HEK293 (cell line): ENCODE results near the gene SIN3A.
"Not testable (repeated sequence)": the region's sequence is repeated elsewhere in the genome, so short reads cannot be mapped to it uniquely, and the experiment has no call there.

ENCODE experiments used
- CTCF ChIA-PET: fragments of 350-600 bp; formaldehyde crosslinking; extraction: SDS; loops from one replicate; lab custom pipeline; 2021; ENCODE audit warnings: antibody characterized with exemption; lab: Yijun Ruan, JAX
- POLR2A ChIA-PET: fragments of 300-600 bp; formaldehyde crosslinking; extraction: SDS; loops from one replicate; lab custom pipeline; 2020; ENCODE audit warnings: antibody characterized with exemption, inconsistent platforms; lab: Yijun Ruan, JAX
- H3K27ac ChIP-seq: fragments of 200-500 bp; sonication (Bioruptor generic); 2 replicates; pipeline ENCODE4 v1.5.1; 2014; ENCODE audit warnings: low read depth, low read length, control low read depth, inconsistent platforms; ENCODE audit errors: extremely low read depth
- H3K36me3 ChIP-seq, 2 experiments: fragments of 200-500 bp in 1 of 2; sonication (Bioruptor generic) in 1 of 2; 1 replicate in 1 of 2; 2 replicates in 1 of 2; pipeline ENCODE4 v1.5.1; 2014 to 2017; ENCODE audit warnings: inconsistent platforms in 2 of 2, low read length in 2 of 2; ENCODE audit not compliant: control insufficient read depth in 2 of 2, insufficient read depth in 1 of 2
- H3K4me1 ChIP-seq: fragments of 200-500 bp; sonication (Bioruptor generic); 2 replicates; pipeline ENCODE4 v1.5.1; 2014; ENCODE audit warnings: mild to moderate bottlenecking, low read length, inconsistent platforms; ENCODE audit not compliant: control insufficient read depth, insufficient read depth
- H3K4me3 ChIP-seq: 2 replicates; pipeline ENCODE4 v1.5.1; 2011; ENCODE audit warnings: low read depth, mild to moderate bottlenecking, control low read depth, low read length, moderate library complexity
- H3K9me3 ChIP-seq: fragments of 200-500 bp; sonication (Bioruptor generic); 2 replicates; pipeline ENCODE4 v1.5.1; 2014; ENCODE audit warnings: low read depth, low read length, inconsistent platforms; ENCODE audit not compliant: control insufficient read depth, insufficient read depth
- GLIS2 ChIP-seq: fragments of 450-650 bp; formaldehyde crosslinking; IDR thresholded peaks from 2 replicates; pipeline ENCODE4 v1.5.1; 2016; ENCODE audit warnings: missing biosample characterization, missing genetic modification characterization
- TRIM28 ChIP-seq: IDR thresholded peaks from 2 replicates; pipeline ENCODE4 v1.6.1; 2011; ENCODE audit warnings: low read length, control low read depth, borderline replicate concordance
- YY1 ChIP-seq: fragments of 450-650 bp; formaldehyde crosslinking; IDR thresholded peaks from 2 replicates; pipeline ENCODE4 v1.5.1; 2018; ENCODE audit warnings: missing biosample characterization, missing genetic modification characterization
- ZEB2 ChIP-seq: fragments of 450-650 bp; formaldehyde crosslinking; IDR thresholded peaks from 2 replicates; pipeline ENCODE4 v1.5.1; 2016; ENCODE audit warnings: missing biosample characterization, missing genetic modification characterization
- ZFP37 ChIP-seq: fragments of 450-650 bp; formaldehyde crosslinking; IDR thresholded peaks from 2 replicates; pipeline ENCODE4 v1.5.1; 2016; ENCODE audit warnings: missing biosample characterization, missing genetic modification characterization
- ZNF146 ChIP-seq: fragments of 450-650 bp; formaldehyde crosslinking; IDR thresholded peaks from 2 replicates; pipeline ENCODE4 v1.5.1; 2016; ENCODE audit warnings: missing biosample characterization, missing genetic modification characterization
- ZNF335 ChIP-seq: fragments of 450-650 bp; formaldehyde crosslinking; conservative IDR thresholded peaks from 2 replicates; pipeline ENCODE4 v1.5.1; 2016; ENCODE audit warnings: missing biosample characterization, missing genetic modification characterization
- ZNF529 ChIP-seq: fragments of 450-650 bp; formaldehyde crosslinking; IDR thresholded peaks from 2 replicates; pipeline ENCODE4 v1.5.1; 2017; ENCODE audit warnings: missing genetic modification characterization, missing biosample characterization; ENCODE audit not compliant: insufficient replicate concordance
- ZNF600 ChIP-seq: fragments of 450-650 bp; formaldehyde crosslinking; IDR thresholded peaks from 2 replicates; pipeline ENCODE4 v1.5.1; 2016; ENCODE audit warnings: missing biosample characterization, missing genetic modification characterization
- ZNF658 ChIP-seq: fragments of 450-650 bp; formaldehyde crosslinking; IDR thresholded peaks from 2 replicates; pipeline ENCODE4; 2016; ENCODE audit warnings: missing biosample characterization, missing genetic modification characterization
- ZNF664 ChIP-seq: fragments of 450-650 bp; formaldehyde crosslinking; IDR thresholded peaks from 2 replicates; pipeline ENCODE4 v1.5.1; 2016; ENCODE audit warnings: missing biosample characterization, missing genetic modification characterization
- ZNF843 ChIP-seq: fragments of 450-650 bp; formaldehyde crosslinking; IDR thresholded peaks from 2 replicates; pipeline ENCODE4 v1.5.1; 2016; ENCODE audit warnings: missing biosample characterization, missing genetic modification characterization
- ZXDB ChIP-seq: fragments of 450-650 bp; formaldehyde crosslinking; IDR thresholded peaks from 2 replicates; pipeline ENCODE4 v1.5.1; 2016; ENCODE audit warnings: missing biosample characterization, missing genetic modification characterization
- TF ChIP-seq, protein P1 (sequence below): fragments of 450-650 bp; formaldehyde crosslinking; IDR thresholded peaks from 2 replicates; pipeline ENCODE4 v1.5.1; 2016; ENCODE audit warnings: missing biosample characterization, missing genetic modification characterization
- TF ChIP-seq, protein P2 (sequence below): fragments of 450-650 bp; formaldehyde crosslinking; IDR thresholded peaks from 2 replicates; pipeline ENCODE4 v1.5.1; 2017; ENCODE audit warnings: missing biosample characterization, missing genetic modification characterization
- TF ChIP-seq, protein P3 (sequence below): fragments of 450-650 bp; formaldehyde crosslinking; IDR thresholded peaks from 2 replicates; pipeline ENCODE4 v1.5.1; 2016; ENCODE audit warnings: missing biosample characterization, missing genetic modification characterization
- TF ChIP-seq, protein P4 (sequence below): fragments of 450-650 bp; formaldehyde crosslinking; IDR thresholded peaks from 2 replicates; pipeline ENCODE4 v1.5.1; 2016; ENCODE audit warnings: missing biosample characterization, missing genetic modification characterization
- TF ChIP-seq, protein P5 (sequence below): fragments of 450-650 bp; formaldehyde crosslinking; IDR thresholded peaks from 2 replicates; pipeline ENCODE4 v1.5.1; 2016; ENCODE audit warnings: missing biosample characterization, missing genetic modification characterization, low read depth
- TF ChIP-seq, protein P6 (sequence below): fragments of 450-650 bp; formaldehyde crosslinking; IDR thresholded peaks from 2 replicates; pipeline ENCODE4 v1.5.1; 2016; ENCODE audit warnings: missing biosample characterization, missing genetic modification characterization

SIN3A gene

DNA sequence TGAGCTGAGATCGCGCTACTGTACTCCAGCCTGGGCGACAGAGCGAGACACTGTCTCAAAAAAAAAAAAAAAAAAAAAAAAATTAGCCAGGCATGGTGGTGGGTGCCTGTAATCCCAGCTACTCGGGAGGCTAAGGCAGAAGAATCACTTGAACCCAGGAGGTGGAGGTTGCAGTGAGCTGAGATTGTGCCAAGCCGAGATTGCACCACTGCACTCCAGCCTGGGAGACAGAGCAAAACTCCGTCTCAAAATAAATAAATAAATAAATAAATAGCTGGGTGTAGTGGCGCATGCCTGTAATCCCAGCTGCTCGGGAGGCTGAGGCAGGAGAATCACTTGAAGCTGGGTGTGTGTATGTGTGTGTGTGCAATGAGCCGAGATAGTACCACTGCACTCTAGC, 6.2 kb downstream of the SIN3A start:
- Histone ChIP-seq H3K36me3 (peaks cover 10 to 19% of the 10 kb centered on the region in 2 experiments; a peak in 2 of 3 replicates), H3K4me1 (peaks cover 23% of the 10 kb centered on the region)
- ChIA-PET POLR2A (interaction anchor here (1.3 to 2.0 kb wide), 3 partner anchors 9 to 77 kb away, joined by 3 to 15 read pairs (median 10); partner anchors contain the start of gene MAN2C1), CTCF (interaction anchor here (0.5 to 0.6 kb wide), 2 partner anchors 51 to 416 kb away, joined by 3 read pairs; no protein-coding TSS in a partner anchor)
- H3K9me3 ChIP-seq, H3K4me3 ChIP-seq: not testable (repeated sequence)
- TF ChIP-seq, protein P1, sequence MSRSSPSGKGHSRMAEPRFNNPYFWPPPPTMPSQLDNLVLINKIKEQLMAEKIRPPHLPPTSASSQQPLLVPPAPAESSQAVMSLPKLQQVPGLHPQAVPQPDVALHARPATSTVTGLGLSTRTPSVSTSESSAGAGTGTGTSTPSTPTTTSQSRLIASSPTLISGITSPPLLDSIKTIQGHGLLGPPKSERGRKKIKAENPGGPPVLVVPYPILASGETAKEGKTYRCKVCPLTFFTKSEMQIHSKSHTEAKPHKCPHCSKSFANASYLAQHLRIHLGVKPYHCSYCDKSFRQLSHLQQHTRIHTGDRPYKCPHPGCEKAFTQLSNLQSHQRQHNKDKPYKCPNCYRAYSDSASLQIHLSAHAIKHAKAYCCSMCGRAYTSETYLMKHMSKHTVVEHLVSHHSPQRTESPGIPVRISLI (tag by site-specific recombination) = peak; percentile 72
- TF ChIP-seq, all 188 proteins: peak for 1; not testable (repeated sequence) for 187
- not testable (repeated sequence) for H3K27ac ChIP-seq

DNA sequence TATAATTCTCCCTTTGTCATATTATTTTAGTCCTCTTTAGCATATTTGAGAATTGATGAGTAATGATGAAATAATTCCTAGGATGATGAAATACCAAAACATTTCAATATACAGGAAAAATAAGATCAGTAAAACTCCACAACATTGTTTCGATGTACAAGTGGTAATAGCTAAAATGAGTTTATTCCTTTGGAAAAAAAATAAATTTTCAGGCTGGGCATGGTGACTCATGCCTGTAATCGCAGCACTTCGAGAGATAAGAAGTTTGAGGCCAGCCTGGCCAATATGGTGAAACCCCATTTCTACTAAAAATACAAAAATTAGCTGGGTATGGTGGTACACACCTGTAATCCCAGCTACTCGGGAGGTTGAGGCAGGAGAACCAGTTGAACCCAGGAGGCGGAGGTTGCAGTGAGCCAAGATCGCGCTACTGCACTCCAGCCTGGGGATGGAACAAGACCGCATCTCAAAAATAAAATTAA, 7.5 kb downstream of the SIN3A start:
- ChIA-PET POLR2A (interaction anchor here (0.8 kb wide), 1 partner anchor 10 kb away, joined by 3 read pairs; no protein-coding TSS in a partner anchor), CTCF (interaction anchor here (0.6 kb wide), 1 partner anchor 9 kb away, joined by 3 read pairs; no protein-coding TSS in a partner anchor)
- H3K9me3 ChIP-seq, H3K4me3 ChIP-seq, H3K27ac ChIP-seq: not testable (repeated sequence)
- H3K4me1 ChIP-seq = peaks cover 15% of the 10 kb centered on the region
- TF ChIP-seq, protein P2, sequence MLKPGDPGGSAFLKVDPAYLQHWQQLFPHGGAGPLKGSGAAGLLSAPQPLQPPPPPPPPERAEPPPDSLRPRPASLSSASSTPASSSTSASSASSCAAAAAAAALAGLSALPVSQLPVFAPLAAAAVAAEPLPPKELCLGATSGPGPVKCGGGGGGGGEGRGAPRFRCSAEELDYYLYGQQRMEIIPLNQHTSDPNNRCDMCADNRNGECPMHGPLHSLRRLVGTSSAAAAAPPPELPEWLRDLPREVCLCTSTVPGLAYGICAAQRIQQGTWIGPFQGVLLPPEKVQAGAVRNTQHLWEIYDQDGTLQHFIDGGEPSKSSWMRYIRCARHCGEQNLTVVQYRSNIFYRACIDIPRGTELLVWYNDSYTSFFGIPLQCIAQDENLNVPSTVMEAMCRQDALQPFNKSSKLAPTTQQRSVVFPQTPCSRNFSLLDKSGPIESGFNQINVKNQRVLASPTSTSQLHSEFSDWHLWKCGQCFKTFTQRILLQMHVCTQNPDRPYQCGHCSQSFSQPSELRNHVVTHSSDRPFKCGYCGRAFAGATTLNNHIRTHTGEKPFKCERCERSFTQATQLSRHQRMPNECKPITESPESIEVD (tag by site-specific recombination) = peak; percentile 89
- TF ChIP-seq ZNF335 (tag by site-specific recombination) (peak; percentile 38; the same call in 1 of the 2 replicates), ZEB2 (tag by site-specific recombination) (0 out of 2 replicates have a peak, but pooled peaks have one; percentile 34), ZNF600 (tag by site-specific recombination) (0 out of 2 replicates have a peak, but pooled peaks have one; percentile 32), ZXDB (tag by site-specific recombination) (peak; percentile 13; the same call in 1 of the 2 replicates)
- TF ChIP-seq, protein P3, sequence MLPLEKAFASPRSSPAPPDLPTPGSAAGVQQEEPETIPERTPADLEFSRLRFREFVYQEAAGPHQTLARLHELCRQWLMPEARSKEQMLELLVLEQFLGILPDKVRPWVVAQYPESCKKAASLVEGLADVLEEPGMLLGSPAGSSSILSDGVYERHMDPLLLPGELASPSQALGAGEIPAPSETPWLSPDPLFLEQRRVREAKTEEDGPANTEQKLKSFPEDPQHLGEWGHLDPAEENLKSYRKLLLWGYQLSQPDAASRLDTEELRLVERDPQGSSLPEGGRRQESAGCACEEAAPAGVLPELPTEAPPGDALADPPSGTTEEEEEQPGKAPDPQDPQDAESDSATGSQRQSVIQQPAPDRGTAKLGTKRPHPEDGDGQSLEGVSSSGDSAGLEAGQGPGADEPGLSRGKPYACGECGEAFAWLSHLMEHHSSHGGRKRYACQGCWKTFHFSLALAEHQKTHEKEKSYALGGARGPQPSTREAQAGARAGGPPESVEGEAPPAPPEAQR = 0 out of 2 replicates have a peak, but pooled peaks have one; percentile 1
- TF ChIP-seq, protein P4, sequence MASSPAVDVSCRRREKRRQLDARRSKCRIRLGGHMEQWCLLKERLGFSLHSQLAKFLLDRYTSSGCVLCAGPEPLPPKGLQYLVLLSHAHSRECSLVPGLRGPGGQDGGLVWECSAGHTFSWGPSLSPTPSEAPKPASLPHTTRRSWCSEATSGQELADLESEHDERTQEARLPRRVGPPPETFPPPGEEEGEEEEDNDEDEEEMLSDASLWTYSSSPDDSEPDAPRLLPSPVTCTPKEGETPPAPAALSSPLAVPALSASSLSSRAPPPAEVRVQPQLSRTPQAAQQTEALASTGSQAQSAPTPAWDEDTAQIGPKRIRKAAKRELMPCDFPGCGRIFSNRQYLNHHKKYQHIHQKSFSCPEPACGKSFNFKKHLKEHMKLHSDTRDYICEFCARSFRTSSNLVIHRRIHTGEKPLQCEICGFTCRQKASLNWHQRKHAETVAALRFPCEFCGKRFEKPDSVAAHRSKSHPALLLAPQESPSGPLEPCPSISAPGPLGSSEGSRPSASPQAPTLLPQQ (tag by site-specific recombination) = 0 out of 2 replicates have a peak, but pooled peaks have one; percentile 23
- TF ChIP-seq, protein P5, sequence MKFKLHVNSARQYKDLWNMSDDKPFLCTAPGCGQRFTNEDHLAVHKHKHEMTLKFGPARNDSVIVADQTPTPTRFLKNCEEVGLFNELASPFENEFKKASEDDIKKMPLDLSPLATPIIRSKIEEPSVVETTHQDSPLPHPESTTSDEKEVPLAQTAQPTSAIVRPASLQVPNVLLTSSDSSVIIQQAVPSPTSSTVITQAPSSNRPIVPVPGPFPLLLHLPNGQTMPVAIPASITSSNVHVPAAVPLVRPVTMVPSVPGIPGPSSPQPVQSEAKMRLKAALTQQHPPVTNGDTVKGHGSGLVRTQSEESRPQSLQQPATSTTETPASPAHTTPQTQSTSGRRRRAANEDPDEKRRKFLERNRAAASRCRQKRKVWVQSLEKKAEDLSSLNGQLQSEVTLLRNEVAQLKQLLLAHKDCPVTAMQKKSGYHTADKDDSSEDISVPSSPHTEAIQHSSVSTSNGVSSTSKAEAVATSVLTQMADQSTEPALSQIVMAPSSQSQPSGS (tag by site-specific recombination) = peak; percentile 74; the same call in 1 of the 2 replicates
- H3K36me3 ChIP-seq = peaks cover 10 to 19% of the 10 kb centered on the region in 2 experiments; a peak in 2 of 3 replicates

DNA sequence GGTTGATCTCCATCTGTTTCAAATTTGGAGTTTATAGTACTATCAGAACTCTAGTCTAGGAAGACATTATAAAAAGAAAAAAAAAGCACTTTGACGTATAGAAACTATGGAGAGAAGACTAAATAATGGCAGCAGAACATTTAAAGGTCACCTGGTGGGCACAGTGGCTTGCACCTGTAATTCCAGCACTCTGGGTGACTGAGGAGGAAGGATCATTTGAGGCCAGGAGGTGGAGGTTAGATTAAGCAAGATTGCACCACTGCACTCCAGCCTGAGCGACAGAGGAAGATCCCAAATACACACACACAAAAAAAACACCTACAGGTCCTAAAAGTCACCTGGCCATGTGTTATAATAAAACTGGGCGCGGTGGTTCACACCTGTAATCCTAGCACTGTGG, 13.8 kb downstream of the SIN3A start:
- Histone ChIP-seq H3K9me3 (no peaks in the 10 kb centered on the region), H3K4me3 (no peak overlapping the region), H3K4me1 (no peaks in the 10 kb centered on the region), H3K36me3 (peaks cover 11 to 24% of the 10 kb centered on the region in 2 experiments), H3K27ac (no peak overlapping the region)
- CTCF ChIA-PET = no interaction called here
- POLR2A ChIA-PET = interaction anchor here (1.7 kb wide), 1 partner anchor 16 kb away, joined by 6 read pairs; no protein-coding TSS in a partner anchor
- TF ChIP-seq ZNF658 = no peak
- TF ChIP-seq TRIM28 = no peak
- TF ChIP-seq ZNF843 (tag by site-specific recombination) = no peak
- TF ChIP-seq ZFP37 (tag by site-specific recombination) = no peak
- no peak for TF ChIP-seq GLIS2 (tag by site-specific recombination)
- TF ChIP-seq YY1 (tag by site-specific recombination) = no peak
- TF ChIP-seq ZNF146 (tag by site-specific recombination) = no peak
- TF ChIP-seq ZNF529 (tag by site-specific recombination) = no peak
- TF ChIP-seq ZNF664 (tag by site-specific recombination) = no peak
- TF ChIP-seq, protein P6, sequence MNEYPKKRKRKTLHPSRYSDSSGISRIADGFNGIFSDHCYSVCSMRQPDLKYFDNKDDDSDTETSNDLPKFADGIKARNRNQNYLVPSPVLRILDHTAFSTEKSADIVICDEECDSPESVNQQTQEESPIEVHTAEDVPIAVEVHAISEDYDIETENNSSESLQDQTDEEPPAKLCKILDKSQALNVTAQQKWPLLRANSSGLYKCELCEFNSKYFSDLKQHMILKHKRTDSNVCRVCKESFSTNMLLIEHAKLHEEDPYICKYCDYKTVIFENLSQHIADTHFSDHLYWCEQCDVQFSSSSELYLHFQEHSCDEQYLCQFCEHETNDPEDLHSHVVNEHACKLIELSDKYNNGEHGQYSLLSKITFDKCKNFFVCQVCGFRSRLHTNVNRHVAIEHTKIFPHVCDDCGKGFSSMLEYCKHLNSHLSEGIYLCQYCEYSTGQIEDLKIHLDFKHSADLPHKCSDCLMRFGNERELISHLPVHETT (tag by site-specific recombination) = no peak
